ENCODE results near the gene KCNH5. TPM values are rescaled to one million over a fixed set of nuclear protein-coding genes. Genes with fewer than 3 reads are reported as not detected.
"Not testable (repeated sequence)": the region's sequence is repeated elsewhere in the genome, so short reads cannot be mapped to it uniquely, and the experiment has no call there.

The KCNH5 gene
- total RNA-seq, 4 donors from 2014 or later, result not detected

GRCh38 chr14:62777510-62777909 lies 267.7 kb downstream of the KCNH5 start:
- H3K27ac ChIP-seq, result no peak overlapping the region

DNA sequence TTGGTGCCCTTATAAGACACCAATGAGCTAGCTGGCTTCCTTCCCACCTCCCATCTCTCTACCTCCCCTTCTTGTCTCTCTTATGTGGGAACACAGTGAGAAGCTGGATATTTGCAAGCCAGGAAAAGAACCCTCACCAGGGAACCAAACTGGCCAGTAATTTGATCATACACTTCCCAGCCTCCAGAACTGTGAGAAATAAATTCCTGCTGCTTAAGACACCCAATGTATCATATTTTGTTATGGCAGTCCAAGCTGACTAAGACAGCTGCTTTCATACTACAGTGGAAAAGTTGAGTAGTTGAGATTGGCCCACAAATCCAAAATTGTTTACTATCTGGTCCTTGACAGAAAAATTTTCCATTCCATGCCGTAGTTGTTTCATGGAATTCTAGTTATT lies 269.0 kb downstream of the KCNH5 start:
- Histone ChIP-seq H3K9me3 (no peaks in the 10 kb centered on the region), H3K27ac (no peak overlapping the region), H3K27me3 (no peaks in the 10 kb centered on the region), H3K4me3 (no peak overlapping the region), H3K36me3 (no peaks in the 10 kb centered on the region), H3K4me1 (no peaks in the 10 kb centered on the region)
- in situ Hi-C loops (cut with MboI; ENCODE audit: low sequenced_read_pairs in 4 of 4), result no loop called here
- no peak for ATAC-seq
- TF ChIP-seq, protein P1, sequence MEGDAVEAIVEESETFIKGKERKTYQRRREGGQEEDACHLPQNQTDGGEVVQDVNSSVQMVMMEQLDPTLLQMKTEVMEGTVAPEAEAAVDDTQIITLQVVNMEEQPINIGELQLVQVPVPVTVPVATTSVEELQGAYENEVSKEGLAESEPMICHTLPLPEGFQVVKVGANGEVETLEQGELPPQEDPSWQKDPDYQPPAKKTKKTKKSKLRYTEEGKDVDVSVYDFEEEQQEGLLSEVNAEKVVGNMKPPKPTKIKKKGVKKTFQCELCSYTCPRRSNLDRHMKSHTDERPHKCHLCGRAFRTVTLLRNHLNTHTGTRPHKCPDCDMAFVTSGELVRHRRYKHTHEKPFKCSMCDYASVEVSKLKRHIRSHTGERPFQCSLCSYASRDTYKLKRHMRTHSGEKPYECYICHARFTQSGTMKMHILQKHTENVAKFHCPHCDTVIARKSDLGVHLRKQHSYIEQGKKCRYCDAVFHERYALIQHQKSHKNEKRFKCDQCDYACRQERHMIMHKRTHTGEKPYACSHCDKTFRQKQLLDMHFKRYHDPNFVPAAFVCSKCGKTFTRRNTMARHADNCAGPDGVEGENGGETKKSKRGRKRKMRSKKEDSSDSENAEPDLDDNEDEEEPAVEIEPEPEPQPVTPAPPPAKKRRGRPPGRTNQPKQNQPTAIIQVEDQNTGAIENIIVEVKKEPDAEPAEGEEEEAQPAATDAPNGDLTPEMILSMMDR (IDR thresholded peaks at IDR 0.05 in 4 of 5, conservative IDR thresholded peaks at IDR 0.05 in 1 of 5), result no peak
- no peak for TF ChIP-seq POLR2A (IDR thresholded peaks at IDR 0.05)
- DNase-seq, result no peak
- intact Hi-C loops (cut with DNase I; ENCODE audit: low total_unique reads), result no loop called here

More at GRCh38 chr14:62777510-62777909, 267.7 kb downstream of the KCNH5 start:
- intact Hi-C loops (cut with DNase I; ENCODE audit: low total_unique reads) (no loop called here), in situ Hi-C loops (cut with MboI; ENCODE audit: low sequenced_read_pairs in 4 of 4) (no loop called here)
- H3K4me3 ChIP-seq, result no peak overlapping the region
- H3K4me1 ChIP-seq, result no peaks in the 10 kb centered on the region
- DNase-seq (no peak), ATAC-seq (no peak)
- no peaks in the 10 kb centered on the region for H3K27me3 ChIP-seq
- H3K9me3 ChIP-seq, result no peaks in the 10 kb centered on the region
- no peak for TF ChIP-seq POLR2A (IDR thresholded peaks at IDR 0.05)
- TF ChIP-seq, protein P1 (IDR thresholded peaks at IDR 0.05 in 4 of 5, conservative IDR thresholded peaks at IDR 0.05 in 1 of 5), result no peak
- H3K36me3 ChIP-seq, result no peaks in the 10 kb centered on the region

DNA sequence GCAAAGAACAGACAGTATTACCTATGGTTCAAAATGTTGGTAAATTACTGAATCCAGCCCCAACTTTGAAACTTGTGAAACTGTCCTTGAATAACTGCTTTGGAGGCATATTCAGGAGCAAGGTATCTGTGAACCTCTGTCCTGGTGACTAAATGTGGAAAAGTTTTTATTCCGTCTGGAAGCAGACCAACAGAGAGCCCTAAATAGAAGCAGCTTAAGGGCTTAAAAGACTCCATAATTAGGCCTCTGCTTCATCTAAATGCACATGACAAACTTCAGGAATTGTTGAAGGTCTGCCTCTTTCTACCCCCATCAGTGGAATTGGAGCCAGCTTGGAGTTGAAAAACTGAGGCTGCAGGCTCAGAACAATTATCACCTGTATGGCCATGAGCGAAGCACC lies 276.5 kb downstream of the KCNH5 start:
- Histone ChIP-seq H3K36me3 (no peaks in the 10 kb centered on the region), H3K9me3 (no peaks in the 10 kb centered on the region), H3K27ac (no peak overlapping the region), H3K4me3 (no peak overlapping the region), H3K27me3 (no peaks in the 10 kb centered on the region), H3K4me1 (no peaks in the 10 kb centered on the region)
- intact Hi-C loops (cut with DNase I; ENCODE audit: low total_unique reads), result no loop called here
- TF ChIP-seq, protein P1 (IDR thresholded peaks at IDR 0.05 in 4 of 5, conservative IDR thresholded peaks at IDR 0.05 in 1 of 5), result no peak
- TF ChIP-seq POLR2A (IDR thresholded peaks at IDR 0.05), result no peak
- DNase-seq (no peak), ATAC-seq (no peak)
- in situ Hi-C loops (cut with MboI; ENCODE audit: low sequenced_read_pairs in 4 of 4), result no loop called here

DNA sequence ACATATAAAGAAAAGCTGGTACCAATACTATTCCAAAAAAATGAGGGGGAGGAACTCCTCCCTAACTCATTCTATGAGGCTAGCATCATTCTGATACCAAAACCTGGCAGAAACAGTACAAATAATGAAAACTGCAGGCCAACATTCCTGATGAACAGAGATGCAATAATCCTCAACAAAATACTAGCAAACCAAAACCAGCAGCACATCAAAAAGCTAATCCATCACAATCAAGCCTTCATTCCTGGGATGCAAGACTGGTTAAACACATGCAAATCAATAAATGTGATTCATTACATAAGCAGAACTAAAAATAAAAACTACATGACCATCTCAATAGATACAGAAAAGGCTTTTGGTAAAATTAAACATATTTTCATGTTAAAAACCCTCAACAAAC lies 281.3 kb downstream of the KCNH5 start:
- Histone ChIP-seq H3K9me3 (no peaks in the 10 kb centered on the region), H3K4me3 (no peak overlapping the region), H3K36me3 (no peaks in the 10 kb centered on the region), H3K27ac (no peak overlapping the region), H3K27me3 (no peaks in the 10 kb centered on the region), H3K4me1 (no peaks in the 10 kb centered on the region)
- in situ Hi-C loops (cut with MboI; ENCODE audit: low sequenced_read_pairs in 4 of 4), result no loop called here
- DNase-seq (no peak), ATAC-seq (no peak)
- TF ChIP-seq, protein P1 (IDR thresholded peaks at IDR 0.05 in 4 of 5, conservative IDR thresholded peaks at IDR 0.05 in 1 of 5), result no peak
- TF ChIP-seq POLR2A (IDR thresholded peaks at IDR 0.05), result no peak
- intact Hi-C loops (cut with DNase I; ENCODE audit: low total_unique reads), result no loop called here

DNA sequence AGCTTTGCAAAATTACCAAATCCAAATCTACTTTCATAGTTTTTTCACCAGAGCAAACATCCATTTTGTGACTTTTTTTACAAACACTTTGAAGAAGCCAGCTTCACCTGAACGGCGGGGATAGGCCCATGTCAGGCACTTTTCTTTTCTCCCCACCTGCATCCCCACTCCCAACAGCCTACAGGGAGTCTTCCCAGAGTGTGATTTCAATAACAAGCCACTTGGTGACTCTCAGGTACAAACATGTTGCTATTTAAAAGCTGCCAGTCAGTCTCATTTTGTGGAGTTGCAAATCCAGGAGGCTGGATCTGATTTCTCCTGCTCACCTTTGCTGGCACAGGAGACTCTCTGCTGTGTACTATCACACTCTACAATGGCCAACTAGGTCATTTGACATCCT lies 285.5 kb downstream of the KCNH5 start:
- Histone ChIP-seq H3K27ac (no peak overlapping the region), H3K36me3 (no peaks in the 10 kb centered on the region), H3K9me3 (no peaks in the 10 kb centered on the region), H3K27me3 (no peaks in the 10 kb centered on the region), H3K4me3 (no peak overlapping the region), H3K4me1 (no peaks in the 10 kb centered on the region)
- DNase-seq (no peak), ATAC-seq (no peak)
- intact Hi-C loops (cut with DNase I; ENCODE audit: low total_unique reads) (no loop called here), in situ Hi-C loops (cut with MboI; ENCODE audit: low sequenced_read_pairs in 4 of 4) (no loop called here)
- TF ChIP-seq POLR2A (IDR thresholded peaks at IDR 0.05), result no peak
- TF ChIP-seq, protein P1 (IDR thresholded peaks at IDR 0.05 in 4 of 5, conservative IDR thresholded peaks at IDR 0.05 in 1 of 5), result no peak

DNA sequence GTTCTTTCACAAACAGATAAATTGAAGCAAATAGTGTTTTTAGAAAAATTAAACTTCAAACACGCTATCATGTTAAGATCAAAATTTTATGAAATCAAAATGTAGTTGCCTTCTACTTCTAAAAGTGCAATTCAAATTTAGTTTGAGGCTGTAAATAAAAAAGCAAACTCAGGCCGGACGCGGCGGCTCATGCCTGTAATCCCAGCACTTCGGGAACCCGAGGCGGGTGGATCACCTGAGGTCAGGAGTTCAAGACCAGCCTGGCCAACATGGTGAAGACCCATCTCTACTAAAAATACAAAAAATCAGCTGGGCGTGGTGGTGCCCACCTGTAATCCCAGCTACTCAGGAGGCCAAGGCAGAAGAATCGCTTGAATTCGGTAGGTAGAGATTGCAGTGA lies 298.4 kb downstream of the KCNH5 start:
- intact Hi-C loops (cut with DNase I; ENCODE audit: low total_unique reads); H3K27me3 ChIP-seq; H3K27ac ChIP-seq; H3K4me3 ChIP-seq; ATAC-seq; DNase-seq; H3K4me1 ChIP-seq; H3K36me3 ChIP-seq; H3K9me3 ChIP-seq; in situ Hi-C loops (cut with MboI; ENCODE audit: low sequenced_read_pairs in 4 of 4): not testable (repeated sequence)

Data from gastrocnemius medialis (tissue), 4 donors.